ENCODE results near the gene CTNNBL1.

DNA sequence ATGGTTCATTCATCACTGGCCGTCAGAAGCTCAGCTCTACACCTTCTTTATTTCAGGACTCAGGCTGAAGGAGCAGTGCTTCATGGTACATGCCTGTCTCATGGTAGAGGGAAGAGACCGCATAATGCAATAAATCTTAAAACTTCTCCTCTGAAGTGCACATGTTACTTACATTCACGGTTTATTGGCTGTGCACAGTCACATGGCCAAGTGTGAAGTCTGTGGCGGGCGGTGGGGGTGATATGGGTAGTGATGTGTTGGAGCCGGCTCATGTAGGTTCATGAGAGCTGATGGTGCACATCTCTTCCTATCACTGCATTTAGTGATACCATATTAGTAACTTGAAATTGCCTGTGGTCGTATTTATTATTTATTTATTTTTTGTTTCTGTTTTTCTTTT is 102.9 kb downstream of the CTNNBL1 start:
- TF ChIP-seq, protein P1, sequence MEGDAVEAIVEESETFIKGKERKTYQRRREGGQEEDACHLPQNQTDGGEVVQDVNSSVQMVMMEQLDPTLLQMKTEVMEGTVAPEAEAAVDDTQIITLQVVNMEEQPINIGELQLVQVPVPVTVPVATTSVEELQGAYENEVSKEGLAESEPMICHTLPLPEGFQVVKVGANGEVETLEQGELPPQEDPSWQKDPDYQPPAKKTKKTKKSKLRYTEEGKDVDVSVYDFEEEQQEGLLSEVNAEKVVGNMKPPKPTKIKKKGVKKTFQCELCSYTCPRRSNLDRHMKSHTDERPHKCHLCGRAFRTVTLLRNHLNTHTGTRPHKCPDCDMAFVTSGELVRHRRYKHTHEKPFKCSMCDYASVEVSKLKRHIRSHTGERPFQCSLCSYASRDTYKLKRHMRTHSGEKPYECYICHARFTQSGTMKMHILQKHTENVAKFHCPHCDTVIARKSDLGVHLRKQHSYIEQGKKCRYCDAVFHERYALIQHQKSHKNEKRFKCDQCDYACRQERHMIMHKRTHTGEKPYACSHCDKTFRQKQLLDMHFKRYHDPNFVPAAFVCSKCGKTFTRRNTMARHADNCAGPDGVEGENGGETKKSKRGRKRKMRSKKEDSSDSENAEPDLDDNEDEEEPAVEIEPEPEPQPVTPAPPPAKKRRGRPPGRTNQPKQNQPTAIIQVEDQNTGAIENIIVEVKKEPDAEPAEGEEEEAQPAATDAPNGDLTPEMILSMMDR (conservative IDR thresholded peaks at IDR 0.05; ENCODE audit: low read depth in 2 of 2) = no peak
- TF ChIP-seq EZH2 (IDR thresholded peaks at IDR 0.05; ENCODE audit: low read depth, unreplicated experiment) (no peak), JUNB (IDR thresholded peaks at IDR 0.05; ENCODE audit: unreplicated experiment) (no peak), POLR2AphosphoS5 (IDR thresholded peaks at IDR 0.05; ENCODE audit: low read depth) (no peak), EZH2phosphoT487 (IDR thresholded peaks at IDR 0.05; ENCODE audit: unreplicated experiment) (no peak), CREB1 (CRISPR knock-in tag; IDR thresholded peaks at IDR 0.05; ENCODE audit: low read depth) (no peak), NANOG (IDR thresholded peaks at IDR 0.05; ENCODE audit: borderline replicate concordance) (no peak), STAT1 (IDR thresholded peaks at IDR 0.05; ENCODE audit: unreplicated experiment) (no peak), ZNF331 (CRISPR knock-in tag; IDR thresholded peaks at IDR 0.05; ENCODE audit: low read depth) (no peak)
- TF ChIP-seq, protein P2, sequence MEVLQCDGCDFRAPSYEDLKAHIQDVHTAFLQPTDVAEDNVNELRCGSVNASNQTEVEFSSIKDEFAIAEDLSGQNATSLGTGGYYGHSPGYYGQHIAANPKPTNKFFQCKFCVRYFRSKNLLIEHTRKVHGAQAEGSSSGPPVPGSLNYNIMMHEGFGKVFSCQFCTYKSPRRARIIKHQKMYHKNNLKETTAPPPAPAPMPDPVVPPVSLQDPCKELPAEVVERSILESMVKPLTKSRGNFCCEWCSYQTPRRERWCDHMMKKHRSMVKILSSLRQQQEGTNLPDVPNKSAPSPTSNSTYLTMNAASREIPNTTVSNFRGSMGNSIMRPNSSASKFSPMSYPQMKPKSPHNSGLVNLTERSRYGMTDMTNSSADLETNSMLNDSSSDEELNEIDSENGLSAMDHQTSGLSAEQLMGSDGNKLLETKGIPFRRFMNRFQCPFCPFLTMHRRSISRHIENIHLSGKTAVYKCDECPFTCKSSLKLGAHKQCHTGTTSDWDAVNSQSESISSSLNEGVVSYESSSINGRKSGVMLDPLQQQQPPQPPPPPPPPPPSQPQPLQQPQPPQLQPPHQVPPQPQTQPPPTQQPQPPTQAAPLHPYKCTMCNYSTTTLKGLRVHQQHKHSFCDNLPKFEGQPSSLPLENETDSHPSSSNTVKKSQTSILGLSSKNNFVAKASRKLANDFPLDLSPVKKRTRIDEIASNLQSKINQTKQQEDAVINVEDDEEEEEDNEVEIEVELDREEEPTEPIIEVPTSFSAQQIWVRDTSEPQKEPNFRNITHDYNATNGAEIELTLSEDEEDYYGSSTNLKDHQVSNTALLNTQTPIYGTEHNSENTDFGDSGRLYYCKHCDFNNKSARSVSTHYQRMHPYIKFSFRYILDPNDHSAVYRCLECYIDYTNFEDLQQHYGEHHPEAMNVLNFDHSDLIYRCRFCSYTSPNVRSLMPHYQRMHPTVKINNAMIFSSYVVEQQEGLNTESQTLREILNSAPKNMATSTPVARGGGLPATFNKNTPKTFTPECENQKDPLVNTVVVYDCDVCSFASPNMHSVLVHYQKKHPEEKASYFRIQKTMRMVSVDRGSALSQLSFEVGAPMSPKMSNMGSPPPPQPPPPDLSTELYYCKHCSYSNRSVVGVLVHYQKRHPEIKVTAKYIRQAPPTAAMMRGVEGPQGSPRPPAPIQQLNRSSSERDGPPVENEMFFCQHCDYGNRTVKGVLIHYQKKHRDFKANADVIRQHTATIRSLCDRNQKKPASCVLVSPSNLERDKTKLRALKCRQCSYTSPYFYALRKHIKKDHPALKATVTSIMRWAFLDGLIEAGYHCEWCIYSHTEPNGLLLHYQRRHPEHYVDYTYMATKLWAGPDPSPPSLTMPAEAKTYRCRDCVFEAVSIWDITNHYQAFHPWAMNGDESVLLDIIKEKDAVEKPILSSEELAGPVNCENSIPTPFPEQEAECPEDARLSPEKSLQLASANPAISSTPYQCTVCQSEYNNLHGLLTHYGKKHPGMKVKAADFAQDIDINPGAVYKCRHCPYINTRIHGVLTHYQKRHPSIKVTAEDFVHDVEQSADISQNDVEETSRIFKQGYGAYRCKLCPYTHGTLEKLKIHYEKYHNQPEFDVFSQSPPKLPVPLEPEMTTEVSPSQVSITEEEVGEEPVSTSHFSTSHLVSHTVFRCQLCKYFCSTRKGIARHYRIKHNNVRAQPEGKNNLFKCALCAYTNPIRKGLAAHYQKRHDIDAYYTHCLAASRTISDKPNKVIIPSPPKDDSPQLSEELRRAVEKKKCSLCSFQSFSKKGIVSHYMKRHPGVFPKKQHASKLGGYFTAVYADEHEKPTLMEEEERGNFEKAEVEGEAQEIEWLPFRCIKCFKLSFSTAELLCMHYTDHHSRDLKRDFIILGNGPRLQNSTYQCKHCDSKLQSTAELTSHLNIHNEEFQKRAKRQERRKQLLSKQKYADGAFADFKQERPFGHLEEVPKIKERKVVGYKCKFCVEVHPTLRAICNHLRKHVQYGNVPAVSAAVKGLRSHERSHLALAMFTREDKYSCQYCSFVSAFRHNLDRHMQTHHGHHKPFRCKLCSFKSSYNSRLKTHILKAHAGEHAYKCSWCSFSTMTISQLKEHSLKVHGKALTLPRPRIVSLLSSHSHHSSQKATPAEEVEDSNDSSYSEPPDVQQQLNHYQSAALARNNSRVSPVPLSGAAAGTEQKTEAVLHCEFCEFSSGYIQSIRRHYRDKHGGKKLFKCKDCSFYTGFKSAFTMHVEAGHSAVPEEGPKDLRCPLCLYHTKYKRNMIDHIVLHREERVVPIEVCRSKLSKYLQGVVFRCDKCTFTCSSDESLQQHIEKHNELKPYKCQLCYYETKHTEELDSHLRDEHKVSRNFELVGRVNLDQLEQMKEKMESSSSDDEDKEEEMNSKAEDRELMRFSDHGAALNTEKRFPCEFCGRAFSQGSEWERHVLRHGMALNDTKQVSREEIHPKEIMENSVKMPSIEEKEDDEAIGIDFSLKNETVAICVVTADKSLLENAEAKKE (CRISPR knock-in tag; IDR thresholded peaks at IDR 0.05) = no peak
- TF ChIP-seq, protein P3, sequence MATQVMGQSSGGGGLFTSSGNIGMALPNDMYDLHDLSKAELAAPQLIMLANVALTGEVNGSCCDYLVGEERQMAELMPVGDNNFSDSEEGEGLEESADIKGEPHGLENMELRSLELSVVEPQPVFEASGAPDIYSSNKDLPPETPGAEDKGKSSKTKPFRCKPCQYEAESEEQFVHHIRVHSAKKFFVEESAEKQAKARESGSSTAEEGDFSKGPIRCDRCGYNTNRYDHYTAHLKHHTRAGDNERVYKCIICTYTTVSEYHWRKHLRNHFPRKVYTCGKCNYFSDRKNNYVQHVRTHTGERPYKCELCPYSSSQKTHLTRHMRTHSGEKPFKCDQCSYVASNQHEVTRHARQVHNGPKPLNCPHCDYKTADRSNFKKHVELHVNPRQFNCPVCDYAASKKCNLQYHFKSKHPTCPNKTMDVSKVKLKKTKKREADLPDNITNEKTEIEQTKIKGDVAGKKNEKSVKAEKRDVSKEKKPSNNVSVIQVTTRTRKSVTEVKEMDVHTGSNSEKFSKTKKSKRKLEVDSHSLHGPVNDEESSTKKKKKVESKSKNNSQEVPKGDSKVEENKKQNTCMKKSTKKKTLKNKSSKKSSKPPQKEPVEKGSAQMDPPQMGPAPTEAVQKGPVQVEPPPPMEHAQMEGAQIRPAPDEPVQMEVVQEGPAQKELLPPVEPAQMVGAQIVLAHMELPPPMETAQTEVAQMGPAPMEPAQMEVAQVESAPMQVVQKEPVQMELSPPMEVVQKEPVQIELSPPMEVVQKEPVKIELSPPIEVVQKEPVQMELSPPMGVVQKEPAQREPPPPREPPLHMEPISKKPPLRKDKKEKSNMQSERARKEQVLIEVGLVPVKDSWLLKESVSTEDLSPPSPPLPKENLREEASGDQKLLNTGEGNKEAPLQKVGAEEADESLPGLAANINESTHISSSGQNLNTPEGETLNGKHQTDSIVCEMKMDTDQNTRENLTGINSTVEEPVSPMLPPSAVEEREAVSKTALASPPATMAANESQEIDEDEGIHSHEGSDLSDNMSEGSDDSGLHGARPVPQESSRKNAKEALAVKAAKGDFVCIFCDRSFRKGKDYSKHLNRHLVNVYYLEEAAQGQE (IDR thresholded peaks at IDR 0.05; ENCODE audit: unreplicated experiment) = no peak

Measured in GM23338 (cell line).